ENCODE results near the gene LRRC8D.

LRRC8D gene

DNA sequence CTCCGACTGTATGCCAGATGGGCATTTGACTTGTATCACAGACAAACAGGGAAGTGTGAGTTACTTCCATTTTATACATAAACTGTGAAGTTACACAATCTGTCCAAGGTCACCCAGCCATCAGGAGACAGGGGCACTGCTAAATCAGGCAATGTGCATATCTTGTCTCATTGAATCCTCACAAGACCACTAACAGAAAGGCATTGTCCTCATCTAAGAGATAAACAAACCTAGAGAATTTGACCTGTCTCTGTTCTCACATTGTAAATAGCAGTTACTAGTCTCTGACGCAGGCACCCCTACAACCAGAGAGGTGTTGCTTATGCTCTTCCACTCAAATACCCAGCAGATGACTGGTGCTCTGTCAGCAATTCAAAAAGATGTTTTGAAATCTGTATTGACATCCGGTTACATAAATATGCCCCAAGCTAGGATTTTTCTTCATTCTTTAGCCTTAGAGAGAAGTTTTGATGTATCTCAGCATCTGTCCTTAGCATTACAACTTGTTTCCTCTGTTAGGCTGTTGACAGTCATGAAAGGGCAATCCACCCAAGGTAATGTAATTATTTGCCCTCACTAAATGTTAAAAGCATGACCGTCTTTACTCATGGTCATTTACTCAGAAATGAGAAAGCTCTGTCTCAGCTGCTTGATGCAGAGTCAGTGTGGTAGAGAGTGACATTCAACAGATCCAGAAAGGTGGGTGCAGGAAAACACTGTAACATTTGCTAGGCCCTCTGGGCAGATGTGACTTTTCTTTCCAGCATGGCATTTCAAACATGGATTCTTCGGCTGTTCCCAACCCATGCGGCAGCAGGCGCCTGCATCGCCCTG is 122.2 kb downstream of the LRRC8D start:
- DNase-seq: no peak

- no peak for DNase-seq
Observed at GRCh38 chr1:89943846-89944781, 123.3 kb downstream of the LRRC8D start.

DNA sequence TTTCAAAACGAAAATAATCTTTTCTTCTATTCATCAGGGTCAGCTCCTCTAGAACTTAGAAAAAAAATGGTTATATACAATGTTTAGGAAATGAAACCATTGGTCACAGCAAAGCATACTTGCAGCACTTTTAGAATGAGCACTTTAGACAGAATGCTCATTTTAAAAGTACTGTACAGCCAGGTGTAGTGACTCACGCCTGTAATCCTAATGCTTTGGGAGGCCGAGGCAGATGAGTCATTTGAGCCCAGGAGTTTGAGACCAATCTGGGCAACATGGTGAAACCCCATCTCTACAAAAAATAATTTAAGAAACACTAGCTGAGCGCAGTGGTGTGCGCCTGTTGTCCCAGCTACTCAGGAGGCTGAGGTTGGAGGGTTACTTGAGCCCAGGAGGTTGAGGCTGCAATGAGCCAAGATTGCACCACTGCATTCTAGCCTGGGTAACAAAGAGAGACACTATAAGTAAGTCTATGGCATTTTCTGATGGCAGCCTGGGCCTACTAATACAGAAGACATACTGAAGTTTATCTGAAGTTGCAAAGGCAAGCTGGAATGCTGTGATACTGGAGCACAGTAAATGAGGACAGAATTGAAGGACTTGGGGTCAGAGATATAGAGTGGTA is 125.1 kb downstream of the LRRC8D start:
- no peak for DNase-seq

DNA sequence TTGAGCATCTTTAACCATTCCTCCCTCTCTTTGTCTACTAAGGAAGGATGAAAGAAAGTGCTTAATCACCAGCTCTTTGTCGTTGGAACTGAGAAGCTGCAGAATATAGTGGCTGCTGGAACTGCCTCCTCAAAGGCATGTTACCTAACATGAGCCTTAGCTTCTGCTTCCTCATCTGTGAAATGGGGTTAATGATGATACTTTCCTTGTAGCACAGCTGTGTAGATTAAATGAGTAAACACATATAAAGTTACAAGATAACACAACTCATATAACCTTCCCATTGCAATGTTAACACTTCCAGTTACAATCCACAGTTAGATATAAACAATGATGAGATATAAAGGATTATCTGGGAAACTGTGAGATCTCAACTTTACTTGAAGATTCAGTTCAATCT is 125.7 kb downstream of the LRRC8D start:
- DNase-seq: no peak

- no peak for DNase-seq
Observed at GRCh38 chr1:89948722-89949345, 128.0 kb downstream of the LRRC8D start.

- DNase-seq: no peak
Observed at GRCh38 chr1:89949991-89950624, 129.3 kb downstream of the LRRC8D start.

- no peak for DNase-seq
Observed at GRCh38 chr1:89950703-89951102, 129.9 kb downstream of the LRRC8D start.

DNA sequence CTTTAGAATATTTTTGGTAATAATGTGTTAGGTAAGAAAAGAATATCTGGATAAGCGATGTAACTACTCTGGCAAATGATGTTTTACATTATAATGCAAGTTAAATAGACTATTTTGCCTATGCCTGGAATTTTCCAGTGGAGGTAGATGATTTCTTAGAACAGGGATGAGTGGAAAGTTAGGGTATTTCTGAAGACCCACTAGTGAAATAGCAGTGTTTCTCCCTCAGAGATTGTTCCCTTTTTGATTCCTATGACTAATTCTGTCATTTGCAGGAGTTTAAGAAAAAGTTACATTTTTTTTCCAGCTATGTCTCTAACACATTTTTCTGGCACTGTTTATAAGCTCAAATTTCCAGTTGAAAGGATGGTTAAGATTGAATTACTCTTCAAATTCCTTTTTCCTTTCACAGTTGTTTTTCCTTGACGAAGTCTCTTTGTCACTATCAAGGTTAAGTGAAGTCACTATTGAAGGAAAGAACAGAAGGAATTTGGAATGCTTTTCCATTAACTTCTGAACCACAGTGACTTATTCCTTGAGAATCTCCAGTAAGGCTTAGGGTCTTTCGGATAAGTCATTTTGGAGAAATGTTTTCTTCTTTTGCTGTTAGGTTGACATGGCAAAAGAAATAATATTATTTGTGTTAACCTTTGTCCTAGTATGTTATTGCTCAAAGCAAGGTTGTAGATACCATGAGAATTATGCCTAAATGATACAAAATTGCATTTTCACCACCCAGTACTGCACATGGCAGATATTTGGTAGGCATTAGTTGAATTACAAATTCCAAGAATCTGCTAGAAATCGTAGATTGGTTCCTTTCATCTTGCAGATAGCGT is 131.2 kb downstream of the LRRC8D start:
- no peak for DNase-seq

DNA sequence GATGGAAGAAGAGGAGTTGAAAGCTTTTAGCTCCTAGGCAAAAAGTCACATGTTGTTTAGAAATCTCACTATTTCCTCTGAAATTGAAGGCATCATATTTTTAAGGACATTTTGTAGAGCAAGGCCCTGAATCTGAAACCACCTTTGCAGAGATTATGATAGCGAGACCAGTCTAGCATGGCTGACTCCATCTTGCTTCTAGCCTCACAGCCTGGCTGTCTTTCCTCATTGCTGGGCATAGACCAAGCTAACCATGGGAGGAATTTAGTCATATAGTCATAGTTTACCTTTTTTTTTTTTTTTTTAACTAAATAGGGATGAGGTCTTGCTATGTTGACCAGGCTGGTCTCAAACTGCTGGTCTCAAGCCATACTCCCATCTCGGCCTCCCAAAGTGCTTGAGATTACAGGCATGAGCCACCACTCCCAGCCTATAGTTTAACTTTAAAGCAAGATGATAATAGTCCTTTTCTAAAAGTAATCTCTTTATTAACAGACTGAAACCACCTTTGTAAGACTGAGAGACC is 131.8 kb downstream of the LRRC8D start:
- no peak for DNase-seq

DNA sequence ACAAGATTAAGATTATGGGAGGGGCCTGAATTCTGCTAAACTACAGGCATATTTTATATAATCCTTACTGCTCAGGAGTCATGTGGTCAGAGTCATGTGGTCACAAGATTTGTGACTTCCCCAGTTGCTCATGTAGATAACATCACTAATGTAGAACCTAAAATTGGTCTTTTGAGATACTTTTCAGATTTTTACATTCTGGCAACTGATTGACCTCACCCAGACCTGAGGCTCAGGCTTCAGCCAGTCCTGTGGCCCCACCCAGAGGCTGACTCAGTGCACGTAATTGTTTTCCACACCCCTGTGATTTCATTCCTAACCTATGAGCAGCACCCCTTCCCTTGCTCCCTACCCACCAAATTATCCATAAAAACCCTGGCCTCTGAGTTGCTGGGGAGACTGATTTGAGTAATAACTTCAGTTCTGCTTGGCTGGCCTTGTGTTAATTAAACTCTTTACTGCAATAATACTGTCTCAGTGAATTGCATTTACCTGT is 132.3 kb downstream of the LRRC8D start:
- no peak for DNase-seq

GRCh38 chr1:89953929-89954328 is 133.1 kb downstream of the LRRC8D start:
- no peak for DNase-seq

DNA sequence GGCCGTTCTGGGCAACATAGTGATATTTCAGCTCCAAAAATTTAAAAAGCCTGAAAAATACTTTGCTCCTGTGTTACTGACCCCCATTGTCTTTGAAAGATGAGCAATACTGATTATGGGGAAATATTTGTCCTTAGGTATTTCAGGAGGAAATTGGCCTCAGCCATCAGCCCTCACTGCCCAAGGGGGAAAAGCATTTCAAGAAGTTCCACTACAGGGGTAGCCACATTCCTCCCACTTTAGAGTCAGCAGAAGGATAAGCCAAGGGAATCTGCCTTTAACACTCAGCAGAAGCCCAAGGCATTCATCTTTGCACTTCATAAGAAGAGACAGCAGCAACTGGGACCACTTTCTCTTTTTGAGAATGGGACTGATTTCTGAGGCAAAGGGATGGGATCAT is 133.6 kb downstream of the LRRC8D start:
- DNase-seq: no peak

DNA sequence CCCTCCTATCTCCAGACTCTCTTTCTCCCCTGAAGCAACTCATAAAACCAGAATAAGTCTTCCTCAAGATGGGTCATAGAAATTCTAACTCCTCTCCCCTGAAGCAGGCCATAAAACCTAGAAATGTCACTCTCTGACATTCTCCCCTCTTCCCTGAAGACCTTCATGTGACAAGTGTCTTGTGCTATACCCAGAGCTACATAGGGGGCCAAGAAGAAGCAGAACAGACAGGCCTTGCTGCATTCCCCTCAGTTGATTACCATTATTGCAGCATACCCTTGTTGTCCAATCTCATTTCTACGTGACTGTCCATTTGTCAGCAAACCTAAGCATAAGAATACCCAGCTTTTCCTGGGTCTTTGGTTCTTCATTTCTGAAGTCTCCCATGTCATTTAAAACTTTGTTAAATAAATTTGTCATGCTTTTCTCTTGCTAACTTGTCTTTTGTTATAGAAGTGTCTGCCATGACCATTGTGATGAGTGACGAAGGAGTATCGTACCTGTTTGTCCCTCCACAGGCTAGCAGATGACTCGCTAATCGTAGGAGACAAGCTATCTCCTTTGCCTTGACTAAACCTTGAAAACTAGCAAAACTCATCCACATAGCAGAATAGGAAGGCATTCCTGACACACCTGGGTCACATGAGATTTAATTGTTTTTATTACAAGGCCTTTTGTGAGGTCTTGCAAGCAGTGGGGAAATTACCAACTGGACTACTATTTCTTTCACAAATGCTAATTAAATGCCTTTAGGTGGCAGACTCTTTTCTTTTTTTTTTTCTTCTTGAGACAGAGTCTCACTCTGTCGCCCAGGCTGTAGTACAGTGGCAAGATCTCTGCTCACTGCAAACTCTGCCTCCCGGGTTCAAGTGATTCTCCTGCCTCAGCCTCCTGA is 134.7 kb downstream of the LRRC8D start:
- DNase-seq: no peak

- no peak for DNase-seq
Observed at GRCh38 chr1:89957107-89957506, 136.3 kb downstream of the LRRC8D start.

DNA sequence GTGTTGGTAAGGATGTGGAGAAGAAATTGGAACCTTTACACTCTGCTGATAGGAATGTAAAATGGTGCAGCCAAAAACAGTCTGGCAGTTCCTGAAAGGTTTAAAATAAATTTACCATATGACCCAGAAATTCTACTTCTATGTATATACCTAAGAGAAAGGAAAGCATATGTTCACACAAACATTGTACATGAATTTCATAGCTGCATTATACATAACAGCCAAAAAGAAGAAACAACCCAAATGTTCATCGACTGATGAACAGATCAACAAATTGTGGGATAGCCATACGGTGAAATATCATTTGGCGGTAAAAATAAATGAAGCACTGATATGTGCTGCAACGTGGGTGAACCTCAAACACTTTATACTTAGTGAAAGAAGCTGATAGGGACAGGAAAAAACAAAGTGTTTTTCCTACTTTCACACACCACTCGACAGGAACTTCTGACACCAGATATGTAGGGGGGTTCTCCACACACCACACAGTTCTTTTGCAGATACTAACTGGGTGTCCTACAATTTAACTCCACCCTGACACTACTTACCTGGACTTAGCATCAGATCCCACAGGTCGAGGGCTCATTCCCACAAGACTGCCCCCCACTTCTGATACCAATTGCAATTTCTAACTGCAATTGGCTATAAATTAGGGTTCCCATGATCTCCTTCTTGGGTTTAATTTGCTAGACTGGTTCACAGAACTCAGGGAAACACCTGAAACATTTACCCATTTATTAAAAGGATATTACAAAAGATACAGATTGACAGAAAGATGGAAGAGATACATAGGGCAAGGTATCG is 138.2 kb downstream of the LRRC8D start:
- DNase-seq: no peak

DNA sequence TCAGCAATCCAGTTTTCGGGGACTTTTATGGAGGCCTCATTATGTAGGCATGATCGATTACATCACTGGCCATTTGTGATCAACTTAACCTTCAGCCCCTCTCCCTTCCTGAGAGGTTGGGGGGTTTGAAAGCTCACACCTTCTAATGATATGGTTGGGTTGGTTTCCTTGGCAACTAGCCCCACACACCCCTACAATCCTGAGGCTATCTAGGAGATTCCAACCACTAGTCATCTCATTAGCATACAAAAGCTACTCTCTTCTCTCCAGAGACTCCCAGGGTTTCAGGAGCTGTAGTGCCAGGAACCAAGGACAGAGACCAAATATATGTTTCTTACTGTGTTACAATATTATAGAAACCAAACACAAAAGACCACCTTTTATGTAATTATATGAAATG is 138.9 kb downstream of the LRRC8D start:
- DNase-seq: no peak

GRCh38 chr1:89962024-89962741 is 141.4 kb downstream of the LRRC8D start:
- DNase-seq: no peak

DNA sequence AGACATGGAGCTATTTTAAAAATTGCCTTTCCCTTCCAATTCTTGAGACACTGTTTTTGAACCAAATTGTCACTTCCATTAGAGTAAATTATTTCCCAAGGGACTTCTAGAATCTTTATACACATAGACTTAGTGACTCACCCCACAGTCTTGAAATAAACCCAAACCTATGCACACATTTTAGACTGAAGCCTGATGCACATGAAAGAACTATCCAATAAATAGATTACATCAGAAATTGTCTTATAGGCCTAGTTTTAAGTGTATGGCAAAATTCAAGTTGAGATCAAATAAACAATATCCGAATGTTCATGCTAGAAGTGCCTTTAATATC is 141.9 kb downstream of the LRRC8D start:
- no peak for DNase-seq
